Tibial nerve (tissue), 4 donors: ENCODE measurements around the gene GBP2. TPM values are rescaled to one million over a fixed set of nuclear protein-coding genes. Genes with fewer than 3 reads are reported as not detected.

ENCODE experiments used
- DNase-seq, 2 donors: peaks; one replicate each; pipeline ENCODE4 v3.0.0-alpha.2; 2019; ENCODE audit warnings: low spot score in 2 of 2
- H3K27ac ChIP-seq, 4 donors: fragments of 200-600 bp; sonication (generic) in 3 of 4; one replicate each; pipeline ENCODE4 v1.5.1; 2017 to 2019; ENCODE audit warnings: mild to moderate bottlenecking in 1 of 4
- H3K27me3 ChIP-seq, 2 donors: fragments of 200-600 bp; sonication (generic) in 1 of 2; one replicate each; pipeline versions ENCODE4 v1.5.1 to v1.6.0; 2017 to 2019
- H3K36me3 ChIP-seq, 3 donors: fragments of 200-600 bp; sonication (generic); one replicate each; pipeline ENCODE4 v1.5.1; 2018 to 2019
- H3K4me1 ChIP-seq, 4 donors: fragments of 200-600 bp; sonication (generic) in 3 of 4; one replicate each; pipeline ENCODE4 v1.5.1; 2017 to 2019
- H3K4me3 ChIP-seq, 4 donors: fragments of 200-600 bp; sonication (generic) in 3 of 4; one replicate each; pipeline ENCODE4 v1.5.1; 2017 to 2019; ENCODE audit warnings: mild to moderate bottlenecking in 1 of 4, moderate library complexity in 1 of 4
- H3K9me3 ChIP-seq, 4 donors: fragments of 200-600 bp; sonication (generic) in 3 of 4; one replicate each; pipeline ENCODE4 v1.5.1; 2017 to 2019
- EP300 ChIP-seq, 2 donors: sonication (generic); formaldehyde crosslinking; IDR thresholded peaks; one replicate each; pipeline ENCODE4 v1.6.1; 2017; ENCODE audit warnings: antibody characterized with exemption in 2 of 2, mild to moderate bottlenecking in 1 of 2
- POLR2A ChIP-seq, 2 donors: fragments of 450-650 bp; IDR thresholded peaks; one replicate each; pipeline ENCODE4 v1.6.1; 2017; ENCODE audit warnings: antibody characterized with exemption in 2 of 2, mild to moderate bottlenecking in 2 of 2, moderate library complexity in 2 of 2
- WGBS, 2 donors: methylation state at CpG; one replicate each; pipeline ENCODE4 v1.1.5; 2018; 5-methylcytosine and 5-hydroxymethylcytosine counted together
- total RNA-seq, 4 donors: library from RNA; depleted of rRNA; stranded (reverse); fragments of >200 nt; gene quantifications; one replicate each; pipeline ENCODE4 v1.1.0, GENCODE V29; 2016
- TF ChIP-seq, protein P1 (sequence below), 5 experiments: fragments of 200-600 bp in 3 of 5; fragments of 450-650 bp in 2 of 5; sonication (generic) in 3 of 5; IDR thresholded peaks; one replicate each; pipeline ENCODE4 v1.5.1; 2016 to 2019; ENCODE audit warnings: antibody characterized with exemption in 5 of 5, mild to moderate bottlenecking in 3 of 5, moderate library complexity in 2 of 5

Gene GBP2
- total RNA-seq, 4 donors from 2014 or later = 46.7 to 71.0 (median 55.5) TPM

GRCh38 chr1:89125240-89125912 is 538 bp downstream of the GBP2 start:
- 21 to 29% methylated on average over 3 of the region's 3 CpGs for WGBS, 2 donors
- H3K4me1 ChIP-seq = peaks cover 0 to 59% (median 21%) of the 10 kb centered on the region in 4 donors
- peak overlapping the region; percentile 40 to 63 (median 58) for H3K4me3 ChIP-seq
- H3K9me3 ChIP-seq = no peaks in the 10 kb centered on the region
- peak in 1 of 2 donors; percentile 34 for DNase-seq
- H3K27ac ChIP-seq = peak overlapping the region; percentile 85 to 95 (median 90)
- H3K27me3 ChIP-seq = no peaks in the 10 kb centered on the region
- no peak for TF ChIP-seq EP300 (IDR thresholded peaks at IDR 0.05)
- TF ChIP-seq POLR2A (IDR thresholded peaks at IDR 0.05) = no peak
- TF ChIP-seq, protein P1, sequence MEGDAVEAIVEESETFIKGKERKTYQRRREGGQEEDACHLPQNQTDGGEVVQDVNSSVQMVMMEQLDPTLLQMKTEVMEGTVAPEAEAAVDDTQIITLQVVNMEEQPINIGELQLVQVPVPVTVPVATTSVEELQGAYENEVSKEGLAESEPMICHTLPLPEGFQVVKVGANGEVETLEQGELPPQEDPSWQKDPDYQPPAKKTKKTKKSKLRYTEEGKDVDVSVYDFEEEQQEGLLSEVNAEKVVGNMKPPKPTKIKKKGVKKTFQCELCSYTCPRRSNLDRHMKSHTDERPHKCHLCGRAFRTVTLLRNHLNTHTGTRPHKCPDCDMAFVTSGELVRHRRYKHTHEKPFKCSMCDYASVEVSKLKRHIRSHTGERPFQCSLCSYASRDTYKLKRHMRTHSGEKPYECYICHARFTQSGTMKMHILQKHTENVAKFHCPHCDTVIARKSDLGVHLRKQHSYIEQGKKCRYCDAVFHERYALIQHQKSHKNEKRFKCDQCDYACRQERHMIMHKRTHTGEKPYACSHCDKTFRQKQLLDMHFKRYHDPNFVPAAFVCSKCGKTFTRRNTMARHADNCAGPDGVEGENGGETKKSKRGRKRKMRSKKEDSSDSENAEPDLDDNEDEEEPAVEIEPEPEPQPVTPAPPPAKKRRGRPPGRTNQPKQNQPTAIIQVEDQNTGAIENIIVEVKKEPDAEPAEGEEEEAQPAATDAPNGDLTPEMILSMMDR (IDR thresholded peaks at IDR 0.05) = no peak
- peaks cover 0 to 14% (median 0%) of the 10 kb centered on the region in 3 donors for H3K36me3 ChIP-seq

- WGBS, 2 donors = 93 to 94% methylated on average over 8 of the region's 8 CpGs
- no peak overlapping the region for H3K27ac ChIP-seq
These were observed 4.3 kb downstream of the GBP2 start for GRCh38 chr1:89121641-89122040.

GRCh38 chr1:89114662-89115061 is 11.3 kb downstream of the GBP2 start:
- peaks cover 0 to 6% (median 0%) of the 10 kb centered on the region in 4 donors for H3K4me1 ChIP-seq
- peaks cover 0 to 98% (median 14%) of the 10 kb centered on the region in 3 donors for H3K36me3 ChIP-seq
- no peaks in the 10 kb centered on the region for H3K9me3 ChIP-seq
- TF ChIP-seq, protein P1 (IDR thresholded peaks at IDR 0.05) = no peak
- TF ChIP-seq POLR2A (IDR thresholded peaks at IDR 0.05) (no peak), EP300 (IDR thresholded peaks at IDR 0.05) (no peak)
- WGBS, 2 donors = 85 to 86% methylated on average over 2 of the region's 2 CpGs
- no peak overlapping the region for H3K4me3 ChIP-seq
- no peaks in the 10 kb centered on the region for H3K27me3 ChIP-seq
- no peak overlapping the region for H3K27ac ChIP-seq
- no peak for DNase-seq

More at GRCh38 chr1:89121641-89122040, 4.3 kb downstream of the GBP2 start:
- H3K4me1 ChIP-seq = peaks cover 0 to 37% (median 11%) of the 10 kb centered on the region in 4 donors
- H3K36me3 ChIP-seq = peaks cover 0 to 51% (median 21%) of the 10 kb centered on the region in 3 donors
- TF ChIP-seq POLR2A (IDR thresholded peaks at IDR 0.05) (no peak), EP300 (IDR thresholded peaks at IDR 0.05) (no peak)
- TF ChIP-seq, protein P1 (IDR thresholded peaks at IDR 0.05) = no peak
- no peak for DNase-seq
- H3K4me3 ChIP-seq = no peak overlapping the region
- no peaks in the 10 kb centered on the region for H3K27me3 ChIP-seq
- H3K9me3 ChIP-seq = no peaks in the 10 kb centered on the region

- Histone ChIP-seq H3K4me3 (no peak overlapping the region), H3K36me3 (peaks cover 0 to 98% (median 6%) of the 10 kb centered on the region in 3 donors), H3K9me3 (no peaks in the 10 kb centered on the region), H3K4me1 (peaks cover 0 to 6% (median 0%) of the 10 kb centered on the region in 4 donors), H3K27ac (peak overlapping the region in 1 of 4 donors; percentile 20), H3K27me3 (no peaks in the 10 kb centered on the region)
- WGBS, 2 donors = 49 to 50% methylated on average over 5 of the region's 5 CpGs
- TF ChIP-seq, protein P1 (IDR thresholded peaks at IDR 0.05) = no peak
- TF ChIP-seq EP300 (IDR thresholded peaks at IDR 0.05) (no peak), POLR2A (IDR thresholded peaks at IDR 0.05) (no peak)
- DNase-seq = no peak
These were observed 12.9 kb downstream of the GBP2 start for GRCh38 chr1:89112871-89113613.

DNA sequence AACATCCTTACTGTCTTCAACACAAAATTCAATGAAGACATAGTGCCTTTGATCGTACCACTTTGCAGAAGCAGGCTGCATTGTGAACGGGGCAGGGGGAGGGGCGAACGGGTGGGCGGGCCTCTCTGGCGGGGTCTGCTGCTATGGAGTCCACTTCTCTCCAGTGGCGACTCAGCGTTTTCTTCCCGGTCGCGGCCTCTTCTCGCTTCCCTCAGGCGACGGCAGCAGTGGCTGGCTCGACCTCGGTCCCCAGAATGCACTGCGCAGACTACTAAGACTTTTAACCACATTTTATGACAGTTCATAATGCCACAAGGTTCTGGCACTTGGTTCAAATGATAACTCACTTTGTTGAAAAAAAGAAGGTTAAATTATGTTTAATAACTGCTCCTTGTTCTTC is 21.2 kb downstream of the GBP2 start:
- Histone ChIP-seq H3K27me3 (no peaks in the 10 kb centered on the region), H3K4me3 (no peak overlapping the region), H3K4me1 (no peaks in the 10 kb centered on the region), H3K36me3 (peaks cover 0 to 59% (median 16%) of the 10 kb centered on the region in 3 donors), H3K9me3 (no peaks in the 10 kb centered on the region), H3K27ac (no peak overlapping the region)
- 92 to 93% methylated on average over 17 of the region's 17 CpGs for WGBS, 2 donors
- DNase-seq = no peak
- TF ChIP-seq, protein P1 (IDR thresholded peaks at IDR 0.05) = no peak
- TF ChIP-seq EP300 (IDR thresholded peaks at IDR 0.05) = no peak
- no peak for TF ChIP-seq POLR2A (IDR thresholded peaks at IDR 0.05)
